IPS-15b (cell line): ENCODE measurements around the gene LGMN.

Experiments
- H3K27me3 ChIP-seq: one replicate; pipeline ENCODE4 v1.6.1; 2013; ENCODE audit warnings: low read length; ENCODE audit not compliant: control insufficient read depth, insufficient read depth
- H3K36me3 ChIP-seq: one replicate; pipeline ENCODE4 v1.6.1; 2013; ENCODE audit warnings: low read length; ENCODE audit not compliant: control insufficient read depth, insufficient read depth
- H3K4me1 ChIP-seq: one replicate; pipeline ENCODE4 v1.6.1; 2013; ENCODE audit warnings: mild to moderate bottlenecking, low read length; ENCODE audit not compliant: control insufficient read depth, insufficient read depth
- H3K4me3 ChIP-seq: one replicate; pipeline ENCODE4 v1.5.1; 2013; ENCODE audit warnings: low read depth, low read length
- H3K9ac ChIP-seq: one replicate; pipeline ENCODE4 v1.6.1; 2013; ENCODE audit warnings: low read depth, mild to moderate bottlenecking, low read length
- H3K9me3 ChIP-seq: one replicate; pipeline ENCODE4 v1.6.1; 2013; ENCODE audit warnings: mild to moderate bottlenecking, low read length; ENCODE audit not compliant: control insufficient read depth, insufficient read depth

Gene LGMN

DNA sequence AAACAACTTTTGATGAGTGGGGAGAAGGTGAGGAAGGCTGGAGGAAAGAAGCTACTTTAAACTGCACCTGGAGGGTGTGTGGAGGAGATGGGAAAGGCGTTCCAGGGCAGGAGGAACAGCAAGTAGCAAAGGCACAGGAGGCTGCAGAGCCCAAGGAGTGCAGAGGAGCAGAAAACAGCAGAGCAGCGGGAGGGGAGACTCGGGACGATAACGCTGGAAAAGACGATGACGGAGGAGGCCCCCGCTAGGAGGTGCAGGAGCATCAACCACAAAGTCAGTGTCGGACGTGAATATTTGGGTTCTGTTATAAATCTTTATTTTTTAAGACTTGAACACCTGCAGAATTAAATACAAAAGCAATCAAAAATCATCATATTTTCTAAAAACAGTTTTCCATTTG is 44.9 kb downstream of the LGMN start:
- H3K4me1 ChIP-seq: no peaks in the 10 kb centered on the region
- no peaks in the 10 kb centered on the region for H3K27me3 ChIP-seq
- no peak overlapping the region for H3K4me3 ChIP-seq
- no peak overlapping the region for H3K9ac ChIP-seq
- no peaks in the 10 kb centered on the region for H3K9me3 ChIP-seq
- H3K36me3 ChIP-seq: no peaks in the 10 kb centered on the region

DNA sequence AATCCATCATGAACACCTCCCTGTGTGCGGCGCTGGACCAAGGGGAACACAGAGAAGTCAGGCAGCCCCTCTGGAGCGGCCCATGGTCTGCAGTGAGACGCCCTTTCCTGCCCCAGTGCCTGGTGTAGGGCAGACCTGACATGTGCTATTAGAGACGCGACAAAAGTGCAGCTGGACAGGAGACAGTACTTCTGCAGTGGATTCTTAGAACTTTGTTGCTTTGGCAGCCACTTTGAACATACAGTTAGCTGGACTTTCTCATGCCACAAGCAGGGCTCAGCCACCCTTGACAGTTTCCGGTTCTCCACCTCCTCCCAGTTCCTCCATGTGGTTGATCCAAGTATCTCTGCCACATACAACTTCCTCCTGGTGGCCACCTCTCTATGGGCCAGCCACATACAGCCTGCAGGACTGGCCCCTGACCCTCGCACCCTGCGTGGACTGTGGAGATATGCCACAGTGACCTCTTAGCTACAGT is 45.9 kb downstream of the LGMN start:
- Histone ChIP-seq H3K9me3 (no peaks in the 10 kb centered on the region), H3K9ac (no peak overlapping the region), H3K4me1 (no peaks in the 10 kb centered on the region), H3K27me3 (no peaks in the 10 kb centered on the region), H3K4me3 (no peak overlapping the region), H3K36me3 (no peaks in the 10 kb centered on the region)

DNA sequence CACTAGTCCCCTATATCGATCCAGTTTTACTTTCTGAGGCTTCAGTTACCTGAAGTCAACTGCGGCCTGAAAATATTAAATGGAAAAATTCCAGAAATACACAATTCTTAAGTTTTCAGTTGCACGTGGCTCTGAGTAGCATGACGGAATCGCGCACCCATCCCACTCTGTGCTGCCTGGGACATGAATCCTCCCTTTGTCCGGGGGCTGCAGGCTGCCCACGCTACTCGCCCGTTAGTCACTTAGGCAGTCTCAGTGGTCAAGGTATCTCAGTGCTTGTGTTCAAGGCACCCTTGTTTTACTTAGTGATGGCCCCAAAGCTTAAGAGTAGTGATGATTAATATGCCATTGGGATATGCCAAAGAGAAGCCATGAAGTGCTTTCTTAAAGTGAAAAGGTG is 46.6 kb downstream of the LGMN start:
- H3K9ac ChIP-seq: no peak overlapping the region
- H3K27me3 ChIP-seq: no peaks in the 10 kb centered on the region
- no peak overlapping the region for H3K4me3 ChIP-seq
- no peaks in the 10 kb centered on the region for H3K36me3 ChIP-seq
- H3K9me3 ChIP-seq: no peaks in the 10 kb centered on the region
- H3K4me1 ChIP-seq: no peaks in the 10 kb centered on the region

DNA sequence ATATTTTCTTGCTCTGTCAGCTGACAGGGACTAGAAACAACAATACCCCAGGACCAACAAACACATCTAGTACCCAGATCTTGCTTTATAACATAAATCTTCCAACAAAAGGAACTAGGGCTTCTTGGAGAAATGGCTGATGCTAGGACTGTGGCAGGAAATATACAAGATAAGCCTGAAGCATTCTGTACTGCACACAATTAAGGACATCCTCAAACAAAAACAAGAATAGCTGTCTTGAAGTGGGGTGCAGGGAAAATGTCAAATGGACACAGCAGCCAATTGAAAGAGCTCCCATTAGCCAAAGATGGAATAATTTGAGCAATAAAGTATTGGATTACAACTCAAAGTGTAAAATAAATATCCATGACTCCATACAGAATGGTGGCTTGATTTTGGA is 50.0 kb downstream of the LGMN start:
- no peaks in the 10 kb centered on the region for H3K27me3 ChIP-seq
- H3K4me3 ChIP-seq: no peak overlapping the region
- no peak overlapping the region for H3K9ac ChIP-seq
- no peaks in the 10 kb centered on the region for H3K9me3 ChIP-seq
- H3K36me3 ChIP-seq: no peaks in the 10 kb centered on the region
- no peaks in the 10 kb centered on the region for H3K4me1 ChIP-seq

DNA sequence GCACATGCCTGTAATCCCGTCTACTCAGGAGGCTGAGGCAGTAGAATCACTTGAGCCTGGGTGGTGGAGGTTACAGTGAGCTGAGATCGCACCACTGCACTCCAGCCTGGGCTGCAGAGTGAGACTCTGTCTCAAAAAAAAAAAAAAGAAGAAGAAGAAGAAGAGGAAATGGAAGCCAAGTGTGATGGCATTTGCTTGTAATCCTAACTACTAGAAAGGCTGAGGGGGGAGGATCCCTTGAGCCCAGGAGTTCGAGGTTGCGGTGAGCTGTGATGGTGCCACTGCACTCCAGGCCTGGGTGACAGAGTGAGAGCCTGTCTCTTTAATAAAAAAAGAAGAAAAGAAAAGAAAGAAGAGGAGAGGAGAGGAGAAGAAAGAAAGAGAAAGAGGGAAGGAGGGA is 52.1 kb downstream of the LGMN start:
- no peaks in the 10 kb centered on the region for H3K36me3 ChIP-seq
- no peak overlapping the region for H3K9ac ChIP-seq
- H3K4me1 ChIP-seq: no peaks in the 10 kb centered on the region
- H3K9me3 ChIP-seq: no peaks in the 10 kb centered on the region
- no peak overlapping the region for H3K4me3 ChIP-seq
- no peaks in the 10 kb centered on the region for H3K27me3 ChIP-seq

DNA sequence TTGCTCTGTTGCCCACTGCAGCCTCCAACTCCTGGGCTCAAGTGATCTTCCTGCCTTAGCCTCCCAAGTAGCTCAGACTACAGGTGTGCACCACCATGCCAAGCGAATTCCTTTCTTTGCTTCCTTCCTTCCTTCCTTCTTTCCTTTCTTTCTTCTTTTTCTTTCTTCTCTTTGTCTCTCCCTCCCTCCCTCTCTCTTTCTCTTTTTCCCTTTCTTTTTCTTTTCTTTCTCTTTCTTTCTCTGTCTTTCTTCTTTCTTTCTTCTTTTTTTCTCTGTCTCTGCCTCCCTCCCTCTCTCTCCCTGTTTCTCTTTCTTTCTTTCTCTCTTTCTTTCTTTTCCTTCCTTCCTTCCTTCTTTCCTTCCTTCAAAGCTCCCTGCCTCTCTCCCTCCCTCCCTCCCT is 52.9 kb downstream of the LGMN start:
- H3K4me1 ChIP-seq: no peaks in the 10 kb centered on the region
- H3K9me3 ChIP-seq: no peaks in the 10 kb centered on the region
- no peaks in the 10 kb centered on the region for H3K27me3 ChIP-seq
- no peak overlapping the region for H3K9ac ChIP-seq
- H3K36me3 ChIP-seq: no peaks in the 10 kb centered on the region
- H3K4me3 ChIP-seq: no peak overlapping the region

DNA sequence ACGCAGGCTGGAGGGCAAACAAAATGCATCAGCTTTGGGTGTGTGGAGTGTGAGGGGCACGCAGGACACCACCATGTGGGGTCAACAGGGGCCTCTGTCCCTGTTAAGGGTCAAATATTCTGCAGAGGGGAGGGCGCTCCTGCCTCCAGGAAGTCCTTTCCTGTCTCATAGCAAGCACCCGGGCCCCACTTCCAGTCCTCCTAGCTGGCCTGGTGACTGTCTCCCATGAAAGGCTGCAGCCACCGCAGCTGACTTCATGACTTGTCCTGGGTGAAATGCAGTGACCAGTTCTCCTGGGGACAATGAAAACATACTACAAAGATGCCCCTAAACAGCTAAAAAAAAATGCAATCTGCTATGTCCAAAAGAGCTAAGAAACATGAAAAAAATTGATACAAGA is 53.6 kb downstream of the LGMN start:
- H3K9me3 ChIP-seq: no peaks in the 10 kb centered on the region
- H3K4me3 ChIP-seq: no peak overlapping the region
- H3K9ac ChIP-seq: no peak overlapping the region
- no peaks in the 10 kb centered on the region for H3K4me1 ChIP-seq
- H3K27me3 ChIP-seq: no peaks in the 10 kb centered on the region
- no peaks in the 10 kb centered on the region for H3K36me3 ChIP-seq

DNA sequence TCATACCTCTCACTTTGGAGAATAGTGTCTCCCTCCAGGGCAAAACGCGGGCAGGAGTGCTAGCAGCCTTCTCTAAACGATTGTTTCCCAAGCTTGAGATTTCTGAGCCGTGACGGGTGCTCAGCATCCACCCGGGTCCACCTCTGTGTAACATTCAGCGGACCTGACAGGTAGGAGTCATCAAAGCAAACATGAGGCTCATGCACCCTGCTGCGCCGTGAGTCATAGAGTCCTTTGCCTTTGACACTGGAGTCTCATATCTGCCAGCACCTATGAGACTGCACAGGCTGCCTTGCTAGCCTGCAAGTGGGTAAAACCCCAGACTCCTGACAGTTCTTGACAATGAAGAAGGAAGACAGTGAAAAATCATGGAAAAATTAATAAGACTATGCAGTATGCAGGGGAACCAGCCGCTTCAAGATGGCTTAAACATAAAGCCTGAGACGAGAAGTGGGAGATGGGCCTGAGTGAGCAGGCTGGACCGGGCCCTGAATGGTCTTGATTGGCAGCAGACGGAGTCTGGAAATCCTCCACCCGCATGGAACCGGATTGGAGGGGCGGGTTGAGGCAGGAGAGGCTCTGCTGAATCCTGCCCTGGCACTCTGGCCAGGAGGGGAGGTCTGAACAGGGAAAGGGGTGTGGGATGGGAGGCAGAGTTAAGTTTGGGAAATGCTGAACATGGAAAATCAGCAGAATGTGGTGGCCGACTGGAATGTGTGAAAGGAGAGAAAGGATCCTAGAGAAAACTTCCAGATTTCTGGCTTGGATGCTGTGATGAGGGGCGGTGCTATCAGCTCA is 54.2 kb downstream of the LGMN start:
- H3K4me3 ChIP-seq: no peak overlapping the region
- H3K36me3 ChIP-seq: no peaks in the 10 kb centered on the region
- H3K9me3 ChIP-seq: no peaks in the 10 kb centered on the region
- no peaks in the 10 kb centered on the region for H3K4me1 ChIP-seq
- no peaks in the 10 kb centered on the region for H3K27me3 ChIP-seq
- no peak overlapping the region for H3K9ac ChIP-seq

DNA sequence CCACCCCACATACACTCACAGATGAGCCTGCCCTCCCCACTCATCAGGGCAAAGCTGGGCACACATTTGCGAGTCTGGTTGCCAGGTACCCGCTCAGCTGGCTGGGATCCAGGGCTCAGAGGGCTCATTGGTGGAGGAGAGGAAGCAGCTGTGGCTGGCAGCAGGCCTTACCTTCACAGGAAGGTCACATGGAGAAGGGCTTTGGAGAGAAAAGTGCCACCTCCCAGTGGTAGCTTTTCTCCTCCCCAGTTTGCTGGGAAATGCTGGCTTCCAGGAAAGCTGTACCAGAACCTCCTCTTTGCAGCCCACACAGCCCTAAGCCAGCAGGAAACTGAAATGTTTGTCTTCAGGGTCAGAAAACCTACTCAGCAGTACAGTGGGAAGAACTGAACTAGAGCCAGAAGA is 55.6 kb downstream of the LGMN start:
- H3K36me3 ChIP-seq: no peaks in the 10 kb centered on the region
- H3K4me3 ChIP-seq: no peak overlapping the region
- H3K27me3 ChIP-seq: peaks cover 12% of the 10 kb centered on the region
- no peaks in the 10 kb centered on the region for H3K4me1 ChIP-seq
- no peaks in the 10 kb centered on the region for H3K9me3 ChIP-seq
- no peak overlapping the region for H3K9ac ChIP-seq

DNA sequence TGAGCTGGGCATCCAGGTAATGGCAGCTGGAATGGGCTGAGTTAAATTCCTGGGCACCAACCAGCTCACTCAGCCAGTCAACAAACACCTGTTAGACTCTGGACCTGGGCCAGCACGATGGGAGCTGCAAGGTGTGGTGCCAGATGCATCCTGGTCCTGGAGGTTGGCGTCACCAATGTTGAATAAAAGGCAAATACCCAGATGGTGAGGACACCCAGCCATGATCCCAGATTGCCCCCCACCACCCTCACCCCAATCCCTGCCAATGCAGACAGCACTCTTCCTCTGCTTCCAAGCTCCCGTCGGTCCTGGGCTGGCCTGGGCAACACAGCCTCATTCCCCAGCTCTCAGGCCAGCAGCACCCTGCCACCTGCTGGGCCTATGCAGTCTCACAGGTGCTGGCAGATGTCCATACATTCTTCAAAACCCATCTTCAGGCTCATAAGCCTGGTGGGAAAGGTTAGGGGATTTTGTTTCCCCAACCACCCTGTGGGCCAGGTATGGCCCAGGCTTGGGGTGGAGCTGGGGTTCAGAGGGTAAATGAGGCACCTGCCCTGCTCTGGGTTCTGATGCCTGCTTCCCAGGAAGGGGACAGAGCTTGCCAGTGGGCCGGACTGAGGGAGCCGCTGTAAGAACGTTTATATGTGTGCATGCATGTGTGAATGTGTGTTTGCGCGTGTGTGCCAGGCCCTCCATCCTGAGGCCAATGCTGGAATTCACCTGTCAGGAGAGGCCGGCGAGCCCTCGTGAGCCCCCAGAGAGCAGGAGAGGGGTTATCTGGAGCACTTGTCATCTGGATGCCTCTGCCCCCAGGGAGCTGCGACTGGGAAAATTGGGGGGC is 58.0 kb downstream of the LGMN start:
- Histone ChIP-seq H3K36me3 (no peaks in the 10 kb centered on the region), H3K27me3 (peaks cover 17% of the 10 kb centered on the region), H3K9me3 (no peaks in the 10 kb centered on the region), H3K4me3 (no peak overlapping the region), H3K9ac (no peak overlapping the region), H3K4me1 (no peaks in the 10 kb centered on the region)

DNA sequence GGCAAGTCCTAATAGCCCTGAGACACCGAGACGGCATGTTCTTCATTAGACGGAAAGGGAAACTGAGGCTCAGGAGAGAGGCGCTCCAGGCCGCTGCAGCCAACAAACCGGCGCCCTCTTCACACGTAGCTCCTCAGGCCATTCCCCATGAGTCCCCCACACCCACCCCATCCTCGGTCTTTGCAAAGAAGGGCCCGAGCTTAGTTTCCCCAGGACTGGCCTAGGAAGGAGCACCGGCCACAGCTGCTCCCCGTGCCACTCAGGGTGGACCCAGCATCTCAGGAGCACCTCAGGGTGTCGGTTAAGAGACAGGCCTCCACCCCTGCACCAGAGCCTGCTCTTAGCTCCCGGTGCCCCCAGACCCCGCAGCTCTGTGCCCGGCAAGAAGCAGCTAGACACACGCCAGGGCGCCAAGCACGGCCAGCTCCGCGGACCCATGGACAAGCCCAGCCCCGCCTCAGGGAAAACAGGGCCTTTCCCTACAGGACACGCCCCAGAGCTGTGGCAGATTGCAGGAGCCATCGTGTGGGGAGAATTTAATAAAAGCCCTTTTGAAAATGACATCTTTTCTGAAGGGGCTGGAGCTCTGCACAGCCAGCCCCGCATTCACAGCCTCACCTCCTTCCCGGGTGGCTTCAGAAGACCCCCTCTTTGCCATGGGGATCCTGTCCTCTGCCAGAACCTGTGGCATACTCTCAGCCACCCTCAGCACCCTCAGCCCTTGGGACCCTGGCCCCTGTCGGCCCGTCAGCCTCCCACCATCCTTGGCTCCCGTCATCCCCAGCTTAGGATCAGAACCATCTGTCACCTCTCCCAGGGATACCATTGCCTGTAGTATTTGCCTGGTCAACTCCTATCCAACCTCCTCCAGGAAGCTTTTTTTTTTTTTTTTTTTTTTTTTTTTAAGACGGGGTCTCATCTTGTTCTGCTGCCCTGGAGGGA is 59.7 kb downstream of the LGMN start:
- Histone ChIP-seq H3K9ac (no peak overlapping the region), H3K4me1 (no peaks in the 10 kb centered on the region), H3K4me3 (peak overlapping the region; percentile 64)

More for the DNA sequence above, 59.7 kb downstream of the LGMN start:
- H3K27me3 ChIP-seq: peaks cover 17% of the 10 kb centered on the region
- no peaks in the 10 kb centered on the region for H3K36me3 ChIP-seq
- no peaks in the 10 kb centered on the region for H3K9me3 ChIP-seq
